Fibroblast of mammary gland (primary cell): ENCODE data around the gene C5.

Source experiments
- DNase-seq: peaks from one replicate; pipeline ENCODE4 v3.0.0-alpha.2; 2010; ENCODE audit warnings: low read depth
- H3K4me3 ChIP-seq: 2 replicates; pipeline ENCODE4 v1.5.1; 2011; ENCODE audit warnings: low read depth, mild to moderate bottlenecking, low read length, moderate library complexity; ENCODE audit not compliant: control insufficient read depth
- TF ChIP-seq, protein P1 (sequence below): conservative IDR thresholded peaks from 2 replicates; pipeline ENCODE4 v1.5.1; 2011; ENCODE audit warnings: low read depth, low read length, inconsistent platforms; ENCODE audit not compliant: control insufficient read depth, insufficient read depth

C5 gene

DNA sequence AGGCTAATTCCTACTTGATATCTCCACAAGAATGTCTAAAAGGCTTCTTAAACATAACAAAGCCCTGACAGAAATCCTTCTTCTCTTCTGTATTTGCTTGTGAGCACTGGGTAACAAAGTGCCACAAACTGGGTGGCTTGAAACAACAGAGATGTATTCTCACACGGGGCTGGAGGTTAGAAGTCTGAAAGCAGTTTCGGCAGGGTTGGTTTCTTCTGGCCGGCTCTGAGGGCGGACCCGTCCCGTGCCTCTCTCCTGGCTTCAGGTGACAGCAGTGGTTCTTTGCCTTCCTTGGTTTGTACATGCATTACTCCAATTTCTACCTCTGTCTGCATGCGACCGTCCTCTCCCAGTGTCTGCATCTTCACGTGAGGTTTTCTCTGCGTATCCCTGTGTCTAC, 109.5 kb downstream of the C5 start:
- TF ChIP-seq, protein P1, sequence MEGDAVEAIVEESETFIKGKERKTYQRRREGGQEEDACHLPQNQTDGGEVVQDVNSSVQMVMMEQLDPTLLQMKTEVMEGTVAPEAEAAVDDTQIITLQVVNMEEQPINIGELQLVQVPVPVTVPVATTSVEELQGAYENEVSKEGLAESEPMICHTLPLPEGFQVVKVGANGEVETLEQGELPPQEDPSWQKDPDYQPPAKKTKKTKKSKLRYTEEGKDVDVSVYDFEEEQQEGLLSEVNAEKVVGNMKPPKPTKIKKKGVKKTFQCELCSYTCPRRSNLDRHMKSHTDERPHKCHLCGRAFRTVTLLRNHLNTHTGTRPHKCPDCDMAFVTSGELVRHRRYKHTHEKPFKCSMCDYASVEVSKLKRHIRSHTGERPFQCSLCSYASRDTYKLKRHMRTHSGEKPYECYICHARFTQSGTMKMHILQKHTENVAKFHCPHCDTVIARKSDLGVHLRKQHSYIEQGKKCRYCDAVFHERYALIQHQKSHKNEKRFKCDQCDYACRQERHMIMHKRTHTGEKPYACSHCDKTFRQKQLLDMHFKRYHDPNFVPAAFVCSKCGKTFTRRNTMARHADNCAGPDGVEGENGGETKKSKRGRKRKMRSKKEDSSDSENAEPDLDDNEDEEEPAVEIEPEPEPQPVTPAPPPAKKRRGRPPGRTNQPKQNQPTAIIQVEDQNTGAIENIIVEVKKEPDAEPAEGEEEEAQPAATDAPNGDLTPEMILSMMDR, result no peak
- no peak overlapping the region for H3K4me3 ChIP-seq
- DNase-seq, result no peak

DNA sequence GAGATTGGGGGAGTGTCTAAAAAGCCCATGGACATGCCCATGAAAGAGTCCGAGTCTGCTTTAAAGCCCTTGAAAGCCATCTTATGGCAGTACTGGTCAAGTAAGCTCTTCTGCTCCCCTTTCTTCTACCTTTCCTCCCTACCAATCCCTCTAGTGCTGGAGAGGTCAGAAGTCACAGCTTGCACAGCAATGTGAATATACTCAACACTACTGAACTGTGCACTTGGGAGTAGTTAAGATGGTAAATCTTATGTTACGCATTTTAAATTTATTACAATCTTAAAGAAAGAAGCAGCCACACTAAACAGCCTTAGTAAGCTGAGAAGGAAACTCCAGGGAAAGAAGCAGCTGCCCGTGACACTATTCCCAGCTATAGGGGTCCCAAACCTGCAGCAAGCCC, 111.2 kb downstream of the C5 start:
- TF ChIP-seq, protein P1, result no peak
- no peak for DNase-seq
- no peak overlapping the region for H3K4me3 ChIP-seq

DNA sequence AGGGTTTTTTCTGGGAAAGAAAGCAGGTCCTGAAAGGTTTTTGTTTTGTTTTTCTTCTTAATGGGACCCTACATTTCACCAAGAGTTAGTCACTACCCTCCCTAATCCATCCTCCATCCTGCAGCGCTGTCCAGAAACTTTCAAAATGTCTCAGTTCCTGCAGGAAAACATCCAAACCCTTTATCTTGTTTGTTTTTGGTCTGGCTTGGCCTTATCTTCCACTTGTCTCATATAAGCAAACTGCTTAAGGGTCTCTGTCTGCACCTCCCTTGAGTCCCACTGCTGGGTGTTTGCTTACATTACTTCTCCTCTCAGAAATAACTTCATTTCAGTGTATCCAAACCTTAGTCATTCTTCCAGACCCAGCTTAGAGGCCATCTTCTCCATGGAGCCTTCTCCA, 112.5 kb downstream of the C5 start:
- TF ChIP-seq, protein P1, result no peak
- no peak for DNase-seq
- H3K4me3 ChIP-seq, result no peak overlapping the region

DNA sequence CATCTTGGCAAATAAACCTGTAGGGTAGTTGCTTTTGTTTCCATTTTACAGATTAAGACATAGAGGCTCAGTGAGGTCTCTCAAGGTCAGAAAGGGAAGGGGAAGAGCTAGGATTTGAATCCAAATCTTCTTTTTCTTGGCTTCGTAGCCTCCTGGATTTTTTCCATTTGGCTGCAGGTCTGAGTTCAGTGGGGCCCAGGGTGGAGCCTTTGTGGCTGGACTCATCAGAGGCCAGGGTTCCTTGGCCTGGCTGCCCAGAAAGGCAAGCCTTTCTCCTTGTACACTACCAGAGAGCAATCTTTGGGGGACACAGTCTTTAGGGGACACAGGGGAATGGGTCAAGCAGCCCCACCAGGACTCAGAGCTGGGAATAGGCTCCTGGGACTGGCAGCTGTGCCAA, 112.9 kb downstream of the C5 start:
- no peak for DNase-seq
- H3K4me3 ChIP-seq, result no peak overlapping the region
- TF ChIP-seq, protein P1, result no peak

DNA sequence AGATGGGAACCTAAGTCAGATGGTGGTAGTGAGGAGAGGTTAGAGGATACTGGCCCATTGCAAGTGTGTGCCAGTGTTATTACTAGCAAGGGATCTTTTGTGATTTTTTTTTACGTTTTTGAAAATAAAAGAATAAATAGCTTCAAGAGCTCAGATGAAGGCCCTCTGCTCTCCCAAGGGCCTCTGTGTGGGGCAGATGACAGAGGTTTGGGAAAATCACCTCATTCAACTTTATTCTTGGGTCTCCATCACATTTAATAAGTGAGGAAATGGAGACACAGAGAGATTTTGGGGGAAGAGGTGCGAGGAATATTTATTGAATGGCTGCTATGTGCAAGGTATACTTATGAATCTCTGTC, 113.3 kb downstream of the C5 start:
- no peak for DNase-seq
- TF ChIP-seq, protein P1, result no peak
- H3K4me3 ChIP-seq, result no peak overlapping the region

DNA sequence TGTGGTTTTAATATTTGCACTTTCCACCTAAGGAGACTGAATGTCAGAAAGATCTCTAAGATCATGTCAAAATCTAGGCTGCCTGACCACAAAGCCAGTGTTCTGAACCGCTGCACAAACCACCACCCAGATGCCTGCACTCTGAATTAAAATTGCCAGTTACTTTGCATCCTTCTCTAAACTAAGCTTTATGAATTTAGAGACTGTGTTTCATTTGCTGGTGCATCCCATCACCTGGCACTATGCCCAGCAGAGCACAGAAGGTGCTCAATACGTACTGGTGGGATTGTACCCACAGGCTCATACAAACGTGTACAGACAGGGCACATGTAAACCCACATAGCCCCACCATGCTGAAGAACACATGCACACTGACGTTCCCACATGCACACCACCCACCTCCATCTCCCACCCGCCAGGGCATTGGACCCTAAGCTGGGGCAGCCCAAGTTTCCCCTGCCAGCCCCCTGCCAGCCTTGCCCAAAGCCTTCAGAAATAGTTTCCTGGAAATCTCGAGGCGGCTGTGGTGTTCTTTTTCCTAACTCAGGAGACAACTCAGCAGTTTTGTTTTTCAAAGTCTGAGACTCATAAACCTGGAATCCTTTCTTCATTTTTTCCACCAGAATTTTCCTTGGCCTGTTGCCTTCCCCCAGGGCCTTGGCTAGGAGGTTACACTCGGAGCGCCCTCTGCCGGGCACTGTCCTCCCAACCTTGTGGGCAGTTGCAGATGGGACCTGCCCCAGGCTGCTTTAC, 113.9 kb downstream of the C5 start:
- peak; percentile 96 for DNase-seq
- TF ChIP-seq, protein P1, result peak; percentile 97
- peak overlapping the region; percentile 40 for H3K4me3 ChIP-seq

DNA sequence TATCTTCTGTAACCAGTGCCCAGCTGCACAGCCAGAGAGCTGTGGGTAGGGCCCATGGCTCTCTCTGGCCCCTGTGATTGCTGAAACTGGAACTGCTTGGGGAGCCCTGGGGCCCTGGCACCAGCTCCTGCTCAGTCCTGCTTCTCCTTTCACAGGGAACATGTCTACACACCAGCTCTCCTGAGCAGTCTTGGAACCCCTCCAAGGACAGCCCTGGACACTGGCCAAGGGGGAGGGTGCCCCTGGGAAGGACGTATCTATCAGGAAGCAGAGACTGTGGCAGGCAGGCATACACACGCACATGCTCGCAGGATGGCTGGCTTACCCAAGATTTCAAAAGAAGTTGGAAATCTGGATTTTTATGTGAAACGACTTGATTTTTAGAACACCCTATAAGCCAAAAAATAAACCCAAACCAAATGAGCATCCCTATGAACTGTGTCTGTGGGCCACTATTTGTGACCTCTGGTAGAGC, 114.7 kb downstream of the C5 start:
- DNase-seq, result peak; percentile 93
- no peak overlapping the region for H3K4me3 ChIP-seq
- TF ChIP-seq, protein P1, result no peak
